ENCODE data around the gene METTL3. TPM values are rescaled to one million over a fixed set of nuclear protein-coding genes. Genes with fewer than 3 reads are reported as not detected.

The METTL3 gene
- total and polyA plus RNA-seq, 2 of the 13 experiments (the other 11 are each of a cell fraction or from before 2014, with no cell fraction given), result 123 to 130 TPM

DNA sequence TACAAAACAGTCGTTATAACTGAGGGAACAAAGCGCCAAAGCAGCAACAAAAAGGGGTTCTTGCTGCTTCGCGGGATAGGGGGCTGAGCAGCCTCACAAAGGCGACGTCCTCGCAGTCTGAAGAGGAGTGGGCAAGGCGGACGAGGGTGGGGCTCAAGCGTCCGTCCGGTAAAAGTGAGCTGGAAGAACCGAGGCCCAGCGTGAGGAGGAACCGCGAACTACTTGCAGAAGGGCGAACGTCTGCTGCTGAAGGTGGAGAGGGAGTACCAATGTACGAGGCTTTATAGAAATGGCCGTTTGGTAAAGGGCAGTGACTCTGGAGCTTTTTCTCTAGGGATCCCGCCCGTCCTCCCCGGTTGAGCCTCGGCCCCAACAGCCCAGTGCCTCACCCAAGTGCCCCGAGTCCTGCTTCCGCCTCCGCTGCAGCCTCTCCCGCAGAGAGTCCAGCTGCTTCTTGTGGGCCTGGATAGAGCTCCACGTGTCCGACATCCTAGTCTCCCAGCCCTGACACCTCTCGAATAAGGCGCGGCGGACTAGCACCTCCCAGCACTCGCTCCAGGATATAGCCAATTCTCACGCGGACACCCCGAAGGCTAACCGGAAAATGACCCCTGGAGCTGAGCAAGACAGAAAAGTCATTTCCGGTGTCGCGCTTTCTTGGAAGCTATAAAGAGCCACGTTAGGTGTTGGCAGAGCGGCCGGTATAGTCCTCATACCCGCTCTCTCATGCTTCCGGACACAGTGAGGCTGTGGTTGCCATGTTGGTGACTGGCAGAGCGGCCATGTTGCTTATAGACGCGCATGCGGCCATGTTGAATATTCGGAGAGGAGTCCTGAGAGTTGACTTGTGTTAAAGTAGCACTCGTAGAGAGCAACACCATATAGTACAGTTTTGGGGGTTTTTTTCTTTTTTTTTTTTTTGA lies at the start of gene METTL3 (continued):
- TF ChIP-seq, protein P1, sequence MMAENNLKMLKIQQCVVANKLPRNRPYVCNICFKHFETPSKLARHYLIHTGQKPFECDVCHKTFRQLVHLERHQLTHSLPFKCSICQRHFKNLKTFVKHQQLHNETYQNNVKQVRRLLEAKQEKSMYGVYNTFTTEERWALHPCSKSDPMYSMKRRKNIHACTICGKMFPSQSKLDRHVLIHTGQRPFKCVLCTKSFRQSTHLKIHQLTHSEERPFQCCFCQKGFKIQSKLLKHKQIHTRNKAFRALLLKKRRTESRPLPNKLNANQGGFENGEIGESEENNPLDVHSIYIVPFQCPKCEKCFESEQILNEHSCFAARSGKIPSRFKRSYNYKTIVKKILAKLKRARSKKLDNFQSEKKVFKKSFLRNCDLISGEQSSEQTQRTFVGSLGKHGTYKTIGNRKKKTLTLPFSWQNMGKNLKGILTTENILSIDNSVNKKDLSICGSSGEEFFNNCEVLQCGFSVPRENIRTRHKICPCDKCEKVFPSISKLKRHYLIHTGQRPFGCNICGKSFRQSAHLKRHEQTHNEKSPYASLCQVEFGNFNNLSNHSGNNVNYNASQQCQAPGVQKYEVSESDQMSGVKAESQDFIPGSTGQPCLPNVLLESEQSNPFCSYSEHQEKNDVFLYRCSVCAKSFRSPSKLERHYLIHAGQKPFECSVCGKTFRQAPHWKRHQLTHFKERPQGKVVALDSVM (CRISPR knock-in tag; IDR thresholded peaks at IDR 0.05), result no peak; the same call in 1 of the 2 replicates
- TF ChIP-seq THYN1 (CRISPR knock-in tag; IDR thresholded peaks at IDR 0.05; ENCODE audit: borderline replicate concordance, low read depth) (peak; percentile 30; the same call in 1 of the 2 replicates), ZNF24 (IDR thresholded peaks at IDR 0.05) (no peak), ZNF558 (CRISPR knock-in tag; IDR thresholded peaks at IDR 0.05; ENCODE audit: borderline replicate concordance) (peak; percentile 96), ONECUT2 (CRISPR knock-in tag; IDR thresholded peaks at IDR 0.05) (0 out of 2 replicates have a peak, but pooled peaks have one; percentile 46), FIP1L1 (IDR thresholded peaks at IDR 0.05; ENCODE audit: borderline replicate concordance, insufficient read depth, low read depth, low read length) (0 out of 2 replicates have a peak, but pooled peaks have one; percentile 16), NCOA1 (CRISPR knock-in tag; IDR thresholded peaks at IDR 0.05) (peak; percentile 32; the same call in 1 of the 2 replicates), GABPB1 (CRISPR knock-in tag; IDR thresholded peaks at IDR 0.05) (peak; percentile 99), ATF1 (CRISPR knock-in tag; IDR thresholded peaks at IDR 0.05) (peak; percentile 97), SRSF9 (IDR thresholded peaks at IDR 0.05; ENCODE audit: borderline replicate concordance, insufficient read depth, low read depth, low read length, poor library complexity, severe bottlenecking) (no peak)
- TF ChIP-seq, protein P2, sequence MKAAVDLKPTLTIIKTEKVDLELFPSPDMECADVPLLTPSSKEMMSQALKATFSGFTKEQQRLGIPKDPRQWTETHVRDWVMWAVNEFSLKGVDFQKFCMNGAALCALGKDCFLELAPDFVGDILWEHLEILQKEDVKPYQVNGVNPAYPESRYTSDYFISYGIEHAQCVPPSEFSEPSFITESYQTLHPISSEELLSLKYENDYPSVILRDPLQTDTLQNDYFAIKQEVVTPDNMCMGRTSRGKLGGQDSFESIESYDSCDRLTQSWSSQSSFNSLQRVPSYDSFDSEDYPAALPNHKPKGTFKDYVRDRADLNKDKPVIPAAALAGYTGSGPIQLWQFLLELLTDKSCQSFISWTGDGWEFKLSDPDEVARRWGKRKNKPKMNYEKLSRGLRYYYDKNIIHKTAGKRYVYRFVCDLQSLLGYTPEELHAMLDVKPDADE (CRISPR knock-in tag; IDR thresholded peaks at IDR 0.05), result no peak
- TF ChIP-seq, protein P3, sequence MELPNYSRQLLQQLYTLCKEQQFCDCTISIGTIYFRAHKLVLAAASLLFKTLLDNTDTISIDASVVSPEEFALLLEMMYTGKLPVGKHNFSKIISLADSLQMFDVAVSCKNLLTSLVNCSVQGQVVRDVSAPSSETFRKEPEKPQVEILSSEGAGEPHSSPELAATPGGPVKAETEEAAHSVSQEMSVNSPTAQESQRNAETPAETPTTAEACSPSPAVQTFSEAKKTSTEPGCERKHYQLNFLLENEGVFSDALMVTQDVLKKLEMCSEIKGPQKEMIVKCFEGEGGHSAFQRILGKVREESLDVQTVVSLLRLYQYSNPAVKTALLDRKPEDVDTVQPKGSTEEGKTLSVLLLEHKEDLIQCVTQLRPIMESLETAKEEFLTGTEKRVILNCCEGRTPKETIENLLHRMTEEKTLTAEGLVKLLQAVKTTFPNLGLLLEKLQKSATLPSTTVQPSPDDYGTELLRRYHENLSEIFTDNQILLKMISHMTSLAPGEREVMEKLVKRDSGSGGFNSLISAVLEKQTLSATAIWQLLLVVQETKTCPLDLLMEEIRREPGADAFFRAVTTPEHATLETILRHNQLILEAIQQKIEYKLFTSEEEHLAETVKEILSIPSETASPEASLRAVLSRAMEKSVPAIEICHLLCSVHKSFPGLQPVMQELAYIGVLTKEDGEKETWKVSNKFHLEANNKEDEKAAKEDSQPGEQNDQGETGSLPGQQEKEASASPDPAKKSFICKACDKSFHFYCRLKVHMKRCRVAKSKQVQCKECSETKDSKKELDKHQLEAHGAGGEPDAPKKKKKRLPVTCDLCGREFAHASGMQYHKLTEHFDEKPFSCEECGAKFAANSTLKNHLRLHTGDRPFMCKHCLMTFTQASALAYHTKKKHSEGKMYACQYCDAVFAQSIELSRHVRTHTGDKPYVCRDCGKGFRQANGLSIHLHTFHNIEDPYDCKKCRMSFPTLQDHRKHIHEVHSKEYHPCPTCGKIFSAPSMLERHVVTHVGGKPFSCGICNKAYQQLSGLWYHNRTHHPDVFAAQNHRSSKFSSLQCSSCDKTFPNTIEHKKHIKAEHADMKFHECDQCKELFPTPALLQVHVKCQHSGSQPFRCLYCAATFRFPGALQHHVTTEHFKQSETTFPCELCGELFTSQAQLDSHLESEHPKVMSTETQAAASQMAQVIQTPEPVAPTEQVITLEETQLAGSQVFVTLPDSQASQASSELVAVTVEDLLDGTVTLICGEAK (IDR thresholded peaks at IDR 0.05), result peak; percentile 91
- TF ChIP-seq, protein P3 (CRISPR knock-in tag; IDR thresholded peaks at IDR 0.05), result peak; percentile 89
- TF ChIP-seq, protein P4, sequence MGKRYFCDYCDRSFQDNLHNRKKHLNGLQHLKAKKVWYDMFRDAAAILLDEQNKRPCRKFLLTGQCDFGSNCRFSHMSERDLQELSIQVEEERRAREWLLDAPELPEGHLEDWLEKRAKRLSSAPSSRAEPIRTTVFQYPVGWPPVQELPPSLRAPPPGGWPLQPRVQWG (CRISPR knock-in tag; IDR thresholded peaks at IDR 0.05; ENCODE audit: borderline replicate concordance, low read depth), result no peak
